HUES48 (cell line): ENCODE results near the gene RUSF1.

Experiments
- H3K27ac ChIP-seq: one replicate; pipeline ENCODE4 v1.7.0; 2013; ENCODE audit warnings: low read depth, low read length, inconsistent platforms
- H3K27me3 ChIP-seq: 2 replicates; pipeline ENCODE4 v1.6.1; 2013; ENCODE audit warnings: mild to moderate bottlenecking, low read length; ENCODE audit not compliant: control insufficient read depth, insufficient read depth
- H3K36me3 ChIP-seq: 2 replicates; pipeline ENCODE4 v1.6.1; 2013; ENCODE audit warnings: low read length; ENCODE audit not compliant: control insufficient read depth, insufficient read depth
- H3K4me1 ChIP-seq: 2 replicates; pipeline ENCODE4 v1.6.1; 2013; ENCODE audit warnings: mild to moderate bottlenecking, low read length; ENCODE audit not compliant: control insufficient read depth, insufficient read depth
- H3K4me3 ChIP-seq: 2 replicates; pipeline ENCODE4 v1.5.1; 2013; ENCODE audit warnings: mild to moderate bottlenecking, low read depth, low read length
- H3K9ac ChIP-seq: 2 replicates; pipeline ENCODE4 v1.6.1; 2013; ENCODE audit warnings: mild to moderate bottlenecking, low read depth, low read length, moderate library complexity
- H3K9me3 ChIP-seq: 2 replicates; pipeline ENCODE4 v1.6.1; 2013; ENCODE audit warnings: low read length; ENCODE audit not compliant: control insufficient read depth, insufficient read depth

The RUSF1 gene

DNA sequence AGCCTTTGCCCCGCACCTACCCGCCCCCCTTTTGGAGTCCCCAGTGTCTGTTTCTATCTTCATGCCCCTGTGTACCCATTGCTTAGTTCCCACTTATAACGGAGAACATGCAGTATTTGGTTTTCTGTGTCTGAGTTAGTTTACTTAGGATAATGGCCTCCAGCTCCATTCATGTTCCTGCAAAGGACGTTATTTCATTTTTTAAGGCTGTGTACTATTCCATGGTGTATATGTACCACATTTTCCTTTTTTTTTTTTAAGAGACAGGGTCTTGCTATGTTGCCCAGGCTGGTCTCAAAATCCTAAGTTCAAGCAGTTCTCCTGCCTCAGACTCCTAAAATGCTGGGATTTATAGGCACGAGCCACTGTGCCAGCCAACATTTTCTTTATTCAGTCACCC is 40.3 kb downstream of the RUSF1 start:
- Histone ChIP-seq H3K27me3 (0 out of 2 replicates have a peak, but pooled peaks cover 3% of the 10 kb centered on the region), H3K27ac (no peak overlapping the region), H3K9me3 (no peaks in the 10 kb centered on the region), H3K36me3 (peaks cover 18% of the 10 kb centered on the region; the same call in 1 of the 2 replicates), H3K4me3 (no peak overlapping the region), H3K4me1 (peaks cover 7% of the 10 kb centered on the region), H3K9ac (no peak overlapping the region)

DNA sequence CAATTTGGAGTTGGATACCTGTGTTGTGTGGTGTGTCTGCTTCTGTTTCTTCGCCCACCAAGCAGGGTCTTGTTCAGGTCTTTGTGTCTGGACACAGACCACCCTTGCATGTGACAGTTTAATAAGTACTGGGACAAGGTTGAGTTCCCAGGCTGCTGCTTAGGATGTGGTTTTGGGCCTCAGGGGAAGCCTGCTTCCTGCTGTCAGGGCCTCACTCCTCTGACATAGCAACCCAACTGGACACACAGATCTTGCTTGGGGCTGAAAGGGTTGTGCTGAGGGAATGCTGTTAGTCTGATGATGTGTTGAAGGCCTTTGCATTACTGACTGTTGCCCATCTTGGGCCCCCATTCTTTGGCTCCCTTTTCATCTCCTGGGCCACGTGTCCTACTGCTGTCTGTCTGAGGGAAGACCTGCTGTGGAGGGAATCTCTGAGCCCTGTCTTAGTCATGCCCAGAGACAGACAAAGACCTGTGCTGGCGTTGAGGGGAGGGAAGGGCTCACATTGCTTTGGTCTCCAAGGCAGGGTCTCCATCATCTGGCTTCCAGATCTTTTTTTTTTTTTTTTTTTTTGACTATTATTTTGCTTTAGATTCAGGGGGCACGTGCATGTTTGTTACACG is 40.9 kb downstream of the RUSF1 start:
- peaks cover 24% of the 10 kb centered on the region for H3K36me3 ChIP-seq
- no peaks in the 10 kb centered on the region for H3K9me3 ChIP-seq
- no peaks in the 10 kb centered on the region for H3K27me3 ChIP-seq
- no peak overlapping the region for H3K9ac ChIP-seq
- peaks cover 7% of the 10 kb centered on the region for H3K4me1 ChIP-seq
- no peak overlapping the region for H3K27ac ChIP-seq
- no peak overlapping the region for H3K4me3 ChIP-seq

DNA sequence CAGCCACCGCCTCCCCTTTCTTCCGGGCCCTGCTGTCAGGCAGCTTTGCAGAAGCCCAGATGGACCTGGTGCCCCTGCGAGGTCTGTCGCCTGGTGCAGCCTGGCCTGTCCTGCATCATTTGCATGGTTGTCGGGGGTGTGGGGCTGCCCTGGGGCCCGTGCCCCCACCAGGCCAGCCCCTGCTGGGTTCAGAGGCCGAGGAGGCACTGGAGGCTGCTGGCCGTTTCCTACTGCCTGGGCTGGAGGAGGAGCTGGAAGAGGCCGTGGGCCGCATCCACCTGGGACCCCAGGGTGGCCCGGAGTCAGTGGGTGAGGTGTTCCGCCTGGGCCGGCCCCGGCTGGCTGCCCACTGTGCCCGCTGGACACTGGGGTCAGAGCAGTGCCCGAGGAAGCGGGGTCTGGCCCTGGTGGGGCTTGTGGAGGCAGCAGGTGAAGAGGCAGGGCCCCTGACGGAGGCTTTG is 41.8 kb downstream of the RUSF1 start:
- no peak overlapping the region for H3K4me3 ChIP-seq
- no peak overlapping the region for H3K27ac ChIP-seq
- no peaks in the 10 kb centered on the region for H3K9me3 ChIP-seq
- peaks cover 5% of the 10 kb centered on the region for H3K4me1 ChIP-seq
- H3K36me3 ChIP-seq, result peaks cover 25% of the 10 kb centered on the region
- no peaks in the 10 kb centered on the region for H3K27me3 ChIP-seq
- no peak overlapping the region for H3K9ac ChIP-seq

- Histone ChIP-seq H3K4me3 (no peak overlapping the region), H3K27me3 (no peaks in the 10 kb centered on the region), H3K36me3 (peaks cover 25% of the 10 kb centered on the region), H3K27ac (no peak overlapping the region), H3K9me3 (no peaks in the 10 kb centered on the region), H3K9ac (no peak overlapping the region), H3K4me1 (no peaks in the 10 kb centered on the region)
These were observed 42.3 kb downstream of the RUSF1 start for GRCh38 chr16:31465788-31466370.

GRCh38 chr16:31464781-31465260 is 43.4 kb downstream of the RUSF1 start:
- Histone ChIP-seq H3K4me3 (no peak overlapping the region), H3K4me1 (no peaks in the 10 kb centered on the region), H3K9ac (no peak overlapping the region), H3K9me3 (no peaks in the 10 kb centered on the region), H3K27me3 (no peaks in the 10 kb centered on the region), H3K27ac (no peak overlapping the region), H3K36me3 (peaks cover 25% of the 10 kb centered on the region)

DNA sequence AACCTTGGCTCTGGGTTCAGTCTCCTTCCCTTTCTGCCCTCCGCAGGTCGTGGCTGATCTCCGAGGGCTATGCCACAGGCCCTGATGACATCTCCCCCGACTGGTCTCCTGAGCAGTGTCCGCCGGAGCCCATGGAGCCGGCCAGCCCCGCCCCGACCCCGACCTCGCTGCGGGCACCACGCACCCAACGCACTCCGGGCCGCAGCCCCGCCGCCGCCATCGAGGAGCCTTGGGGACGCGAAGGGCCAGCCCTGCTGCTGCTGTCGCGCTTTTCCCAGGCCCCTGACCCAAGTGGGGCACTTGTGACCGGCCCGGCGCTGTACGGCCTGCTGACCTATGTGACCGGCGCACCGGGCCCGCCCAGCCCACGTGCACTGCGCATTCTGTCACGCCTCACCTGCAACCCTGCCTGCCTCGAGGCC is 43.8 kb downstream of the RUSF1 start:
- no peaks in the 10 kb centered on the region for H3K4me1 ChIP-seq
- peaks cover 25% of the 10 kb centered on the region for H3K36me3 ChIP-seq

DNA sequence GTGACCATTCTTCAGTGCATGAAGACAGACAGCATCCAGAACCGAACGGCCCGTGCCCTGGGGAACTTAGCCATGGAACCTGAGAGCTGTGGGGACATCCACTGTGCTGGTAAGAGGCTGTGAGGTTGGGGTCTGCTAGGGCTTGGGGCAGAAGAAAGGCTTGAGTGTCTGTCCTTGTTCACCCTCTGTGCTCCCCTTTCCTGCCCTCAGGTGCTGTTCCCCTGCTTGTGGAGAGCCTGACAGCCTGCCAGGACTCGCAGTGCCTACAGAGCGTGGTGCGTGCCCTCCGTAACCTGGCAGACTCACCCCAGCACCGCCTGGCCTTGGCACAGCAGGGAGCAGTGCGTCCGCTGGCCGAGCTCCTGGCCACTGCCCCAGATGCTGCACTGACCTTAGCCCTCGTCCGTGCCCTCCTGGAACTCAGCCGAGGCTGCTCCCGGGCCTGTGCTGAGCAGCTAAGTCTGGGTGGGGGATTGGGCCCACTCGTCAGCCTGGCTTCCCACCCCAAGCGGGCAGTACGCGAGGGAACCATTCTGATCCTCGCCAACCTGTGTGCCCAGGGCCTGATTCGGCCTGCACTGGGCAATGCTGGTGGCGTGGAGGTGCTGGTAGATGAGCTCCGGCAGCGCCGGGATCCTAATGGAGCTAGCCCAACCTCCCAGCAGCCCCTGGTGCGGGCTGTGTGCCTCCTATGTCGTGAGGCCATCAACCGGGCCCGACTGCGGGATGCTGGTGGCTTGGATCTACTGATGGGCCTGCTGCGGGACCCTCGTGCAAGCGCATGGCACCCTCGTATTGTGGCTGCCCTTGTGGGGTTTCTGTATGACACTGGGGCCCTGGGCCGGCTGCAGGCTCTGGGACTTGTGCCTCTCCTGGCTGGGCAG is 46.0 kb downstream of the RUSF1 start:
- Histone ChIP-seq H3K36me3 (peaks cover 24% of the 10 kb centered on the region), H3K27me3 (no peaks in the 10 kb centered on the region), H3K4me3 (no peak overlapping the region), H3K9ac (no peak overlapping the region), H3K27ac (no peak overlapping the region), H3K4me1 (0 out of 2 replicates have a peak, but pooled peaks cover 3% of the 10 kb centered on the region), H3K9me3 (no peaks in the 10 kb centered on the region)

More for the DNA sequence above, 43.8 kb downstream of the RUSF1 start:
- H3K4me3 ChIP-seq, result no peak overlapping the region
- no peak overlapping the region for H3K9ac ChIP-seq
- no peaks in the 10 kb centered on the region for H3K27me3 ChIP-seq
- no peaks in the 10 kb centered on the region for H3K9me3 ChIP-seq
- H3K27ac ChIP-seq, result no peak overlapping the region

DNA sequence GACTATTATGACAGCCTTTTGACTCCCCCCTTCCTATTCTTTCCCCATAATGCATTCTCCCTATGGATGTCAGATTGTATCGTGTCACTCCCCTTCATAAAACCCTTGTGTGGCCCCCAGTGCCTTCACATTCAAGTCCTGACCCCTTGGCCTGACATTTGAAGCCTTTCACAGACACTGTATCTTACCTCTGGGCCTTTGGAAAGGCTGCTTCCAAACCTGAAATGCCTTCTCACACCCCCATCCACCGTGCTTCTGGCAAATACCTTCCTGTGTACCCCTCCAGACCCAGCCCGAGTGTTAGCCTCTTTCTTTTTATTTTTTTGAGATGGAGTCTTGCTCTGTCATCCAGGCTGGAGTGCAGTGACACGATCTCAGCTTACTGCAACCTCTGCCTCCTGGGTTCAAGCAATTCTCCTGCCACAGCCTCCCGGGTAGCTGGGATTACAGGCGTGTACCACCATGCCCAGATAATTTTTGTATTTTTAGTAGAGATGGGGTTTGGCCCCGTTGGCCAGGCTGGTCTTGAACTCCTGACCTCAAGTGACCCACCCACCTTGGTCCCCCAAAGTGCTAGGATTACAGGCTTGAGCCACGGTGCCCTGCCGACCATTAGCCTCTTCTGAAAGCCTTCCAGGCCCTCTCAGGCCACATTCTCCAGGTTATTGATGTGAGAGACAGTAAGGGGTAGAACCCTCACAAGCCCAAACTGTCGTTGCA is 46.8 kb downstream of the RUSF1 start:
- Histone ChIP-seq H3K9ac (no peak overlapping the region), H3K36me3 (peaks cover 16% of the 10 kb centered on the region), H3K4me3 (no peak overlapping the region), H3K27ac (no peak overlapping the region), H3K9me3 (no peaks in the 10 kb centered on the region), H3K4me1 (0 out of 2 replicates have a peak, but pooled peaks cover 3% of the 10 kb centered on the region), H3K27me3 (no peaks in the 10 kb centered on the region)

DNA sequence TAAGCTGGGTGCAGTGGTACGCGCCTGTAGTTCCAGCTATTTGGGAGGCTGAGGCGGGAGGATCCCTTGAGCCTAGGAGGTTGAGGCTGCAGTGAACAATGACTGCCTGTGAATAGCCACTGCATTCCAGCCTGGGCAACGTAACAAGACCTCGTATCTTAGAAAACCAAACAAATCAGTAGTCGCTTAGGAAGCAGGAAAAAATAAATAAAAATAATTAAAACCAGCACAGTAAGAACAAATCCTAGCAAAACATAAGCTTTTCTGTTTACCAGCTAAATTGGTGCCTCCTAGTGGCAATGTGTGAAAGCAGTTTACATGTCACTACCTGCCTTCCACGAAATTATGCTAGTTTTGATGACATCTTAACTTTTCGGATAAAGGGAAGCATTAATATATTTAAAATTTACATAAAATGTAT is 47.6 kb downstream of the RUSF1 start:
- Histone ChIP-seq H3K27ac (peak overlapping the region; percentile 99), H3K9ac (peak overlapping the region; percentile 19; the same call in 1 of the 2 replicates), H3K36me3 (peaks cover 14% of the 10 kb centered on the region), H3K4me3 (peak overlapping the region; percentile 64), H3K9me3 (no peaks in the 10 kb centered on the region), H3K27me3 (no peaks in the 10 kb centered on the region), H3K4me1 (0 out of 2 replicates have a peak, but pooled peaks cover 3% of the 10 kb centered on the region)
